Measurements from ENCODE around the gene ZNF518A.

- TF ChIP-seq FOXM1 (IDR thresholded peaks at IDR 0.05; ENCODE audit: borderline replicate concordance) (no peak), ELF4 (IDR thresholded peaks at IDR 0.05) (no peak), NFRKB (IDR thresholded peaks at IDR 0.05) (no peak), SUZ12 (IDR thresholded peaks at IDR 0.05) (no peak), FOXA1 (IDR thresholded peaks at IDR 0.05) (no peak), TARDBP (IDR thresholded peaks at IDR 0.05) (no peak), BHLHE40 (IDR thresholded peaks at IDR 0.05; ENCODE audit: borderline replicate concordance) (no peak), HDGF (IDR thresholded peaks at IDR 0.05; ENCODE audit: borderline replicate concordance) (no peak), ARNT (IDR thresholded peaks at IDR 0.05) (no peak), CTBP1 (IDR thresholded peaks at IDR 0.05; ENCODE audit: borderline replicate concordance) (no peak), FOXK2 (IDR thresholded peaks at IDR 0.05) (no peak)
- TF ChIP-seq, protein P1, sequence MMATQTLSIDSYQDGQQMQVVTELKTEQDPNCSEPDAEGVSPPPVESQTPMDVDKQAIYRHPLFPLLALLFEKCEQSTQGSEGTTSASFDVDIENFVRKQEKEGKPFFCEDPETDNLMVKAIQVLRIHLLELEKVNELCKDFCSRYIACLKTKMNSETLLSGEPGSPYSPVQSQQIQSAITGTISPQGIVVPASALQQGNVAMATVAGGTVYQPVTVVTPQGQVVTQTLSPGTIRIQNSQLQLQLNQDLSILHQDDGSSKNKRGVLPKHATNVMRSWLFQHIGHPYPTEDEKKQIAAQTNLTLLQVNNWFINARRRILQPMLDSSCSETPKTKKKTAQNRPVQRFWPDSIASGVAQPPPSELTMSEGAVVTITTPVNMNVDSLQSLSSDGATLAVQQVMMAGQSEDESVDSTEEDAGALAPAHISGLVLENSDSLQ (IDR thresholded peaks at IDR 0.05): no peak
Observed at GRCh38 chr10:96176985-96177384, 46.9 kb downstream of the ZNF518A start.

Measured in HEK293T (cell line).